ENCODE data around the gene ADAMTSL2. TPM values are rescaled to one million over a fixed set of nuclear protein-coding genes. Genes with fewer than 3 reads are reported as not detected.

Gene ADAMTSL2
- polyA plus RNA-seq, 1 experiment, result not detected

- ChIA-PET POLR2A (no interaction called here), CTCF (no interaction called here)
- peaks cover 15% of the 10 kb centered on the region for H3K27me3 ChIP-seq (ENCODE audit: control insufficient read depth, insufficient read depth, low read length)
- no peak for TF ChIP-seq CTCF (IDR thresholded peaks at IDR 0.05; ENCODE audit: insufficient read depth, low read depth, low read length)
- DNase-seq (ENCODE audit: low read depth), result no peak
- H3K4me3 ChIP-seq (ENCODE audit: low read depth, low read length), result no peak overlapping the region
- H3K36me3 ChIP-seq (ENCODE audit: control insufficient read depth, insufficient read depth, low read length), result no peaks in the 10 kb centered on the region
Measured at GRCh38 chr9:133605446-133605845, 70.9 kb downstream of the ADAMTSL2 start.

DNA sequence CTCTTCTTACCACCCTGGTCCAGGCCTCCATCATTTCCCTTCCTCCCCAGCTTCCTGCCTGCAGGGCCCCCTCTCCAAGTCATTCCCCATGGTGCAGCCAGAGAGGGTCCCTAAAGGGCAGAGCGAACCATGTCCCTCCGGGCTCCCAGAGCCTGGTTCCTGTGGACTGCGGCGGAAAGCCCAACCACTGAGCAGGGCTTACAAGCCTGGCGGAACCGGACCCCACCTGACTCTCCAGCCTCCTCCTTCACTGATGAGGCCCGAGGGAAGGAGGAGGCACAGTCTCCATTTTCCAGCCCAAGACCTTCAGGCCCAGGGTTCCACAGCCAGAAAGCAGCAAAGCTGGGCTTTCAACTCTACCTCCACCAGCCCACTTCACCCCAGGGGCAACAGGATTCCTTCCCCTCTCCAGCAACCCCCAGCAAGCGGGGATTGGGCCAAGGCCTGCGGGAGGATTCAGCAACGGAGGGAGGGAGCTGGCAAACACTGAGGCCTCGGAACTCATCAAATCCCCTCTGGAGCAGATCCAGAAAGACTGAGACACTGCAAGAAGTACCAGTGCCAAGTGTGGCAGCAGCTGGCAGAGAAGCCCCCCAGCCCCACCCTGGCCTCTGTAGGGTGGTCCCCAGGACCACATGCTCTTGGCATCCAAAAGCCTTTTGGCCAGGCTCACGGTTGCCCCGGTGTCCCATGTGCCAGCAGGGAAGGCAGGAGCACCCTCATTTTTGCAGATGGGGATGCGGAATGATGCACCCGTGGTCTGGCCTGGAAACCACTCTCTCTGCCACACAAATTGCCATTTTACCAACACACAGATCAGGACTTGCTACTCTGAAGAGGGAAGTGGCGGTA, 71.6 kb downstream of the ADAMTSL2 start:
- ChIA-PET CTCF (no interaction called here), POLR2A (no interaction called here)
- peaks cover 15% of the 10 kb centered on the region for H3K27me3 ChIP-seq (ENCODE audit: control insufficient read depth, insufficient read depth, low read length)
- H3K36me3 ChIP-seq (ENCODE audit: control insufficient read depth, insufficient read depth, low read length), result no peaks in the 10 kb centered on the region
- TF ChIP-seq CTCF (IDR thresholded peaks at IDR 0.05; ENCODE audit: insufficient read depth, low read depth, low read length), result no peak
- no peak overlapping the region for H3K4me3 ChIP-seq (ENCODE audit: low read depth, low read length)
- no peak for DNase-seq (ENCODE audit: low read depth)

GRCh38 chr9:133606708-133607025, 72.2 kb downstream of the ADAMTSL2 start:
- POLR2A ChIA-PET, result no interaction called here
- TF ChIP-seq CTCF (IDR thresholded peaks at IDR 0.05; ENCODE audit: insufficient read depth, low read depth, low read length), result no peak
- no peak for DNase-seq (ENCODE audit: low read depth)
- H3K27me3 ChIP-seq (ENCODE audit: control insufficient read depth, insufficient read depth, low read length), result peaks cover 15% of the 10 kb centered on the region
- no peak overlapping the region for H3K4me3 ChIP-seq (ENCODE audit: low read depth, low read length)
- no peaks in the 10 kb centered on the region for H3K36me3 ChIP-seq (ENCODE audit: control insufficient read depth, insufficient read depth, low read length)
- CTCF ChIA-PET, result no interaction called here

GRCh38 chr9:133607381-133607780, 72.9 kb downstream of the ADAMTSL2 start:
- H3K27me3 ChIP-seq (ENCODE audit: control insufficient read depth, insufficient read depth, low read length), result peaks cover 14% of the 10 kb centered on the region
- ChIA-PET CTCF (no interaction called here), POLR2A (no interaction called here)
- H3K4me3 ChIP-seq (ENCODE audit: low read depth, low read length), result no peak overlapping the region
- H3K36me3 ChIP-seq (ENCODE audit: control insufficient read depth, insufficient read depth, low read length), result no peaks in the 10 kb centered on the region
- TF ChIP-seq CTCF (IDR thresholded peaks at IDR 0.05; ENCODE audit: insufficient read depth, low read depth, low read length), result no peak
- DNase-seq (ENCODE audit: low read depth), result no peak

GRCh38 chr9:133607976-133608375, 73.5 kb downstream of the ADAMTSL2 start:
- no peak overlapping the region for H3K4me3 ChIP-seq (ENCODE audit: low read depth, low read length)
- no peak for TF ChIP-seq CTCF (IDR thresholded peaks at IDR 0.05; ENCODE audit: insufficient read depth, low read depth, low read length)
- no peak for DNase-seq (ENCODE audit: low read depth)
- H3K27me3 ChIP-seq (ENCODE audit: control insufficient read depth, insufficient read depth, low read length), result peaks cover 14% of the 10 kb centered on the region
- ChIA-PET CTCF (no interaction called here), POLR2A (no interaction called here)
- no peaks in the 10 kb centered on the region for H3K36me3 ChIP-seq (ENCODE audit: control insufficient read depth, insufficient read depth, low read length)

Data from BJ (cell line).